ENCODE measurements around the gene MINDY4B.
A peak's percentile ranks its signal among the peaks of the same experiment; 100 is the strongest.
"Not testable (repeated sequence)": the region's sequence is repeated elsewhere in the genome, so short reads cannot be mapped to it uniquely, and the experiment has no call there.

Gene MINDY4B

GRCh38 chr3:150898046-150898754, 7.0 kb downstream of the MINDY4B start:
- DNase-seq: no peak

GRCh38 chr3:150897592-150897991, 7.6 kb downstream of the MINDY4B start:
- no peak for DNase-seq

- no peak for DNase-seq
Observed at GRCh38 chr3:150890831-150891230, 14.4 kb downstream of the MINDY4B start.

GRCh38 chr3:150890295-150890694, 14.9 kb downstream of the MINDY4B start:
- DNase-seq: peak; percentile 90 to 93

DNA sequence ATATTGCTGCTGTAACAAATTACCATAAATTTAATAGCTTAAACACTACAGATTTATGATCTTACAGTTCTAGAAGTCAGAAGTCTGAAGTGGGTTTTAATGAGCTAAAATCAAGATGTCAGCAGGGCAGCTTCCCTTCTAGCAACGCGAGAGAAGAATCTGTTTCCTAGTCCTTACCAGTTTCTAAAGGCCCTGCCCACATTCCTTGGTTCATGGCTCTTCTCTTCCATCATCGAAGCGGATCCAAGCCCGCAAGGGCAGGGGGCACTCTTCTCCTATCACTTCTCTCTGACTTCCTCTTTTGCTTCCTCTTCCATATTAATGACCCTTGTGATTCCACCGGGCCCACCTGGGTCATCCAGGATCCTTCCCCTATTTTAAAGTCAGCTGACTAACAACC, 16.1 kb downstream of the MINDY4B start:
- DNase-seq: no peak

- no peak for DNase-seq
Observed at GRCh38 chr3:150887031-150887430, 18.2 kb downstream of the MINDY4B start.

DNA sequence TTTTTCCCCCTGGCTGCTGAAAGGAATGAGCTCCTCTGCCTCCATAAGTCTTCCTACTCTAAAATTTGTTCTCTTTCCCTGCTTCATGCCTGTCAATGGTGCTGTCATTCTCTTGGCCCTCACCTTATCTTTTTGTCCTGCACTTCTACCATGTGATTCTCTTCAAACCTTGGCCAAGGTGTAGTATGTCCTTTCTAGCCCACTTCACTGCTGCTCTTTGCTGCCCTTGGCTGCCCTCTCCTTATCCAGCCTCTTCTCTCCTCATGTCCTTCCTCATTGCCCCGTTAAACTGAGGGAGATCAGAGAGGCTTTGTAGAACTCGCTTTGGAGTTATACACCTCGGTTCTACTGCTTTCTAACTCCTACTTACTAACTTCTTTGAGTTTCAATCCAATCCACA, 19.7 kb downstream of the MINDY4B start:
- DNase-seq: no peak

- no peak for DNase-seq
Observed at GRCh38 chr3:150878996-150879575, 26.2 kb downstream of the MINDY4B start.

DNA sequence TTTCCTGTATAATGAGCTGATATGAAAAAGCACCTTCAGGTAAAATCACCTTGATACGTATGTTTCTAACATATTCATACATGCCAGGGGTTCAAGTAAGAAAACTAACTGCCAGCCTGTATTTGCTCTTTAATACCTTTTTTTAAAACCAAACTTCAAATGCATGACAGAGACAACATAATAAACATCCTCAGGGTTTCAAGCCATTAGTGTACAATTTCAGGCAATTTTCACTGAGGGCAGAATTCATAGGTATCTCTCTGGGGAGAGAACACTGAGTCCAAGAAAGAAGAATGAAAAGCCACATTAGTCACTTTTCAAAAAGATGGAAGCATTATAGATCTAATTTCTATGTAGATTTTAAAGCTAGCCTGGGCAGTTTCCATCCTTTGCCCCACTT, 26.9 kb downstream of the MINDY4B start:
- DNase-seq: no peak

- DNase-seq: peak; percentile 31 to 52
Observed at GRCh38 chr3:150877303-150877702, 27.9 kb downstream of the MINDY4B start.

DNA sequence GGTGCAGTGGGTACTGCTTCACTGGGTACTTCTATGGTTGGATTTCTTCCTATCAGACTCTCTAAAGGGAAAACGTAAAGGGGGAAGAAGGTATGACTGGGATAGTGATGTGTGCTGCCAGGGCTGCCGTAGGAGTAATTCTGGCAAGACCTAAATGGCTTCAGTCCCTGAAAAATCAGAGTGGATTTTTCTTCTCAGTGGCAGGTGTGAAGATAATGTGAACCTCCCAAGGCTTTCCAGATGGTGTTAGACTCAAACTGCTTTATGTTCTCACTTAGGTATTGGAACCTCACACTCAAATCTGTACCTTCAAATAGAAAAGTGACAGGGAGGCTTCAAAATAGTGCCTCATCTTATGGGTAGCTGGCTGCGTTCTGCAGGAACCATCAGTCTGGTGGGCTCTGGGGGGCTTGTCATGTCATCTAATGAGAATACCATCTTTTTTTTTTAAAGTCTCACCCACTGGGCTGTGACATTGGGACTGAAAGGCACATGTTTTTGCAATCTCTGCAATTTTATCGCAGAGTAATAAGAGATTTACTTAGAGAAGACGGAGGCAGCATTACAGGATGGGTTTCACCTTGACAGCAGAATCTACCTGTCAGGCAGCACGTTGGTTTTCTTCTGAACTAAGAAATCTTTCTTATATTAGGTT, 28.5 kb downstream of the MINDY4B start:
- no peak for DNase-seq

DNA sequence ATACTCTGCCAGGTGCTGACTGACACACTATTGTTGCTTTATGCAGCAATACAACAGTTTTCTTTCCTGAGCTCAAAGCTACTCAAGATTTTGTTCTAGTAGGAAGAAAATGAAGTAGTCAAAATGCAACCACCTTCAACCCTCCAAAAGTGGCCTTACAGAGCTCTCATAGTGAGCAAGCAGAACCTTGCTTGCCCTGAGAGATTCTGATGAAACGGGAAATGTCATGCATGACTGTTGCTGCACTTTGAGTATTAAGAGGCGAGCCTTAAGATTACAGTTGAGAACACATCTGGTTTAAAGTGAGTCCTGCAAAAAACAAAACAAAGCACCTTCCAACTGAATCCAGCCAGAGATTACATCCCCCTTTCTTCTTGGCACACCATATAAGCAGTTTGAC, 29.7 kb downstream of the MINDY4B start:
- no peak for DNase-seq

- DNase-seq: no peak
Observed at GRCh38 chr3:150874666-150875219, 30.5 kb downstream of the MINDY4B start.

DNA sequence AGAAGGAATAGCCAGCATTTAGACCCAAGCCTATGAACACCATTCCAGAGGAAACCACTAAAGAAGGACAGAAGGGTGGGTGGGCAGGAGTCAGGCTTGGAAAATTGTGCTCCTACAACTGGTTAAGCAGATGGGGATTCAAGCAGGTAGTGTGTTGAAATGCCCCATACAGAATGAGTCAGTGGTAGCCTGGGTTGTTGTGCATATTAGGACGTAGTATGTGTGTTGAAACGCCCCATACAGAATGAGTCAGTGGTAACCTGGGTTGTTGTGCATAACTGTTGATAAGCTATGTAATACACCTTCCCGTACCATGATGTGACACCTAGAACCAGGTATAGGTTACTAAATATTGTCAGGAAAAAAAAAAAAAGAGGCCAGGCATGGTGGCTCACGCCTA, 34.0 kb downstream of the MINDY4B start:
- DNase-seq: no peak

DNA sequence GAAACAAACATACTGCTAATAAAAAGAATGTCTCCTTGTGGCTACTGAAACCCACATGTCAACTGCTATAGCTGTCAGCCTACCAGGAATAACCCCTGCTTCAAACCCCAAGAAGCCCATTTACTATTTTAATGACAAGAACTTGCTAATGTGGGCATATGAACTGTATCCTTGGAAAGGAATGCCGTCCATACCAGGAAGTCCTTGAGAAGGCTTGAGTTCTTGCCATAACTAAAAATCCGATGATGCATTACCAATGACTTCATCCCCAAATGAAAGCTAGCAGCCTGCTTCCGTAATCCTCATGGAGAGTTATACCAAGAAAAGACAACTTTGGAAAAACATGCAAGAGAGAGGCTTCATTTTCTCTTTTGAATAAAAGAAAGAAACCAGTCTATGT, 34.8 kb downstream of the MINDY4B start:
- DNase-seq: no peak

GRCh38 chr3:150868282-150868681, 37.0 kb downstream of the MINDY4B start:
- DNase-seq: no peak

DNA sequence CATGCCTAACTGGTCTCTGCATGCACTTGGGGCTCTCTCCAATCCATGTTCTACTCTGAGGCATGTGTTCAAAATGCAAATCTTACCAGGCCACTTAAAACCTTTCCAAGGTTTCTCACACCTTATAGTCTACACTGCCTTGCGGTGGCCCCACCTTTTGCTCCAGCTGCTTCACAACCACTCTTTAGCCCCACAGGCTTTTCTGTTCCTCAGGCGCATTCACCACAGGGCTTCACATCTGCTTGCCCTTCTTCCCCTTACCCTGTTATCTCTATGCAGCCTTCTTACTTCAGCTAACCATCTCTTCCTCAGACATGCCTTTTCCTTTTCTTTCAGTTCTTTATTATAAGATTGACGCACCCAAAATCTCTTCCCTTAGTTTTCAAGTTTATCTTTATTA, 37.8 kb downstream of the MINDY4B start:
- DNase-seq: no peak

GRCh38 chr3:150863921-150864320, 41.3 kb downstream of the MINDY4B start:
- not testable (repeated sequence) for DNase-seq

DNA sequence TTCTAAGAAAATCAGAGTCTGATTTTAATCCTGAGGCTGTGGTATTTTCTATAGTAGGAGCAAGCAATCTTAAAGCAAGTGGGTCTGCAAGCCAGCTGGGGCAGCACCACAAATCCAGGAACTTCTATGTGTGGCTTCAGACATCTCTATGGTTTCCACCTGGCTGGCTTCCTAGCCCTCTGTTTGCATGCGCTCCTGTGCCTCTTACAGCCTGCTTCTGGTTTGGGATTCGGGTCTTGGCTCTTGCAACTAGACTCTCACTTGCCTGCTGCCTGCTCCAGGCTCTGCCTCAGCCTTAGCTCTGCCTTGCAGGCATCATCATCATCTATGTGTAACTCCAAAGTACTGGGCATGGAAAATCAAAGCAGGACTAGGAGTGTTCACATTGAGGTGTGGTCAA, 43.4 kb downstream of the MINDY4B start:
- DNase-seq: no peak

- DNase-seq: not testable (repeated sequence)
Observed at GRCh38 chr3:150857936-150858335, 47.3 kb downstream of the MINDY4B start.

- DNase-seq: no peak
Observed at GRCh38 chr3:150850191-150850590, 55.0 kb downstream of the MINDY4B start.

- no peak for DNase-seq
Observed at GRCh38 chr3:150848864-150849263, 56.4 kb downstream of the MINDY4B start.

DNA sequence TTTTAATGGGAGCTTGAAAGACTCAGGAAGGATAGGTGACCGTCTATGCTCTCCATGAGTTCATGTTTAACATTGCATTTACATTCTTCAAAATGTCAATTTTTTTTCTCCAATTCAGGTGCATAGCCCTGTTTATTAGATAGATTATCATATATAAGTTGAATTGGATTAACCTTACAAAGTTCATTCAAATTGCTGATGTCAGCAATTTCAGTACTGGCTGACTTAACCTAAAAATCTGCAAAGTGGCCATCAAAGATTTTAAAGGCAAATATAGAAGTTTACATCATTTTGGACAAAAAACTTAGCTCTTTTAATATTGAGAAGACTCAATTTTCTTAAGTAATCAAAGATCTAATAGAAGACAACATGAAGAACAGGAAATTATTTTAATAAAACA, 57.8 kb downstream of the MINDY4B start:
- DNase-seq: no peak

DNA sequence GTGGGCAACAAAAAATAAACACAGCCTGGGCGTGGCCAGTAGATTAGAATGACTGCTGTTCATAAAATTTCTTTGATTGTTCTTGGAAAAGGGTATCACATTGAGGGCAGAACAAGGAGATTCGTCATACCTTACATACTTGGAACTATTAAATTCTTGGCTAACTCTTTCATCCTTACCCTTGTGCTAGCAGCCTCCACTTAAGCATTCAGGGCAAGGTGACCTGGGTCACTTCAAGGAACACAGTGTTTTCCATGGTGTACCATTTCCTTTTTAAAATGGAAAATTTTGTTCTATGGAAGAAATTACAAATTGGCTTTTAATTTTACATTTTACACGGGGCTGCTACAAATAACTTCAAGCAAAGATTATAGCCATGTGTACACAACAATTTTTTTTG, 60.8 kb downstream of the MINDY4B start:
- DNase-seq: no peak
